Chondrocyte (in vitro differentiated cells): ENCODE results near the gene ZNF3. TPM values are rescaled to one million over a fixed set of nuclear protein-coding genes. Genes with fewer than 3 reads are reported as not detected.

ENCODE experiments used
- DNase-seq: peaks from one replicate; pipeline ENCODE4 v3.0.0; 2021; ENCODE audit warnings: mixed read lengths, low spot score
- H3K27ac Mint-ChIP-seq: one replicate; pipeline ENCODE4 v1.8.0; 2021; ENCODE audit warnings: mild to moderate bottlenecking, moderate library complexity, mixed read lengths; ENCODE audit not compliant: unreplicated experiment
- H3K27me3 Mint-ChIP-seq: 2 replicates; pipeline ENCODE4 v1.8.0; 2021; ENCODE audit warnings: low read depth, mixed read lengths
- H3K36me3 Mint-ChIP-seq: 2 replicates; pipeline ENCODE4 v1.8.0; 2021; ENCODE audit warnings: low read depth, mixed read lengths
- H3K4me1 Mint-ChIP-seq: 2 replicates; pipeline ENCODE4 v1.8.0; 2021; ENCODE audit warnings: low read depth, mild to moderate bottlenecking, mixed read lengths
- H3K4me3 Mint-ChIP-seq: one replicate; pipeline ENCODE4 v1.8.0; 2021; ENCODE audit warnings: mild to moderate bottlenecking, moderate library complexity, mixed read lengths; ENCODE audit not compliant: unreplicated experiment
- H3K9me3 Mint-ChIP-seq: 2 replicates; pipeline ENCODE4 v1.8.0; 2021; ENCODE audit warnings: low read depth, mixed read lengths
- CTCF ChIP-seq: fragments of 200-600 bp; sonication (generic); IDR thresholded peaks from 2 replicates; pipeline ENCODE4 v1.5.0; 2021; ENCODE audit warnings: antibody characterized with exemption, mild to moderate bottlenecking, moderate library complexity
- microRNA-seq: library from miRNA; unstranded; fragments of <30 nt; microRNA quantifications from one replicate; pipeline ENCODE4 v1.2.0, GENCODE V29; 2020; ENCODE audit warnings: borderline number of aligned reads
- total RNA-seq: library from RNA; stranded (reverse); gene quantifications from 3 replicates; pipeline ENCODE4 v1.2.1, GENCODE V29; 2021

The ZNF3 gene
- total RNA-seq, 1 donor from 2014 or later: 22.1 TPM

GRCh38 chr7:100024020-100024619 is 57.4 kb downstream of the ZNF3 start:
- no peak for TF ChIP-seq CTCF
- Mint-ChIP-seq H3K27ac (no peak overlapping the region), H3K9me3 (no peaks in the 10 kb centered on the region), H3K27me3 (no peaks in the 10 kb centered on the region), H3K36me3 (peaks cover 20% of the 10 kb centered on the region), H3K4me1 (peaks cover 5% of the 10 kb centered on the region), H3K4me3 (no peak overlapping the region)
- DNase-seq: no peak

GRCh38 chr7:100023526-100023925 is 58.0 kb downstream of the ZNF3 start:
- no peak for DNase-seq
- no peak overlapping the region for H3K4me3 Mint-ChIP-seq
- TF ChIP-seq CTCF: no peak
- H3K27ac Mint-ChIP-seq: no peak overlapping the region
- H3K27me3 Mint-ChIP-seq: no peaks in the 10 kb centered on the region
- no peaks in the 10 kb centered on the region for H3K9me3 Mint-ChIP-seq
- H3K36me3 Mint-ChIP-seq: peaks cover 19% of the 10 kb centered on the region
- peaks cover 5% of the 10 kb centered on the region for H3K4me1 Mint-ChIP-seq

GRCh38 chr7:100022621-100023020 is 58.9 kb downstream of the ZNF3 start:
- Mint-ChIP-seq H3K27ac (no peak overlapping the region), H3K36me3 (peaks cover 17% of the 10 kb centered on the region)
- no peak for DNase-seq

GRCh38 chr7:100021297-100021696 is 60.2 kb downstream of the ZNF3 start:
- Mint-ChIP-seq H3K4me1 (peaks cover 22% of the 10 kb centered on the region), H3K9me3 (no peaks in the 10 kb centered on the region), H3K27me3 (no peaks in the 10 kb centered on the region), H3K36me3 (peaks cover 17% of the 10 kb centered on the region), H3K4me3 (no peak overlapping the region), H3K27ac (no peak overlapping the region)
- no peak for DNase-seq
- TF ChIP-seq CTCF: no peak

More at GRCh38 chr7:100022621-100023020, 58.9 kb downstream of the ZNF3 start:
- no peak for TF ChIP-seq CTCF
- no peaks in the 10 kb centered on the region for H3K9me3 Mint-ChIP-seq
- peaks cover 10% of the 10 kb centered on the region for H3K4me1 Mint-ChIP-seq
- H3K4me3 Mint-ChIP-seq: no peak overlapping the region
- H3K27me3 Mint-ChIP-seq: no peaks in the 10 kb centered on the region

Small RNA genes lying within 50 kb of the gene (microRNA-seq; reads per million reads assigned to microRNA genes)
- gene MIR106B (1,273 reads per million, percentile 81 among the genes with 10 or more reads in this experiment), gene MIR25 (132 reads per million, percentile 60 among the genes with 10 or more reads in this experiment), gene MIR93 (3,758 reads per million, percentile 89 among the genes with 10 or more reads in this experiment)

Other genes with a start within 250 kb of the ZNF3 start
- 0.39 TPM in 1 of 3 replicates, not detected in the others for gene OR2AE1, start 204.7 kb downstream of the ZNF3 start, total RNA-seq
- gene TRIM4, start 162.2 kb downstream of the ZNF3 start, total RNA-seq: 11.1 to 12.1 TPM (median 11.5 TPM) in 3 replicates
- gene GJC3, start 152.1 kb downstream of the ZNF3 start, total RNA-seq: not detected in 3 replicates
- gene AZGP1, start 105.7 kb downstream of the ZNF3 start, total RNA-seq: not detected in 3 replicates
- gene ZKSCAN1, start 66.1 kb downstream of the ZNF3 start, total RNA-seq: 61.5 to 72.1 TPM (median 62.3 TPM) in 3 replicates
- 9.6 to 13.1 TPM (median 11.8 TPM) in 3 replicates for gene ZSCAN21, start 31.9 kb downstream of the ZNF3 start, total RNA-seq
- gene COPS6, start 7.2 kb upstream of the ZNF3 start, total RNA-seq: 80.1 to 111 TPM (median 83.1 TPM) in 3 replicates
- gene MCM7, start 19.7 kb upstream of the ZNF3 start, total RNA-seq: 34.0 to 63.8 TPM (median 34.1 TPM) in 3 replicates
- gene AP4M1, start 19.9 kb upstream of the ZNF3 start, total RNA-seq: 16.9 to 24.8 TPM (median 19.6 TPM) in 3 replicates
- 53.5 to 58.5 TPM (median 54.9 TPM) in 3 replicates for gene TAF6, start 37.6 kb upstream of the ZNF3 start, total RNA-seq
- 29.8 to 46.4 TPM (median 31.5 TPM) in 3 replicates for gene CNPY4, start 37.9 kb upstream of the ZNF3 start, total RNA-seq
- gene MBLAC1, start 45.2 kb upstream of the ZNF3 start, total RNA-seq: 1.7 to 3.2 TPM (median 2.5 TPM) in 3 replicates
- gene LAMTOR4, start 67.2 kb upstream of the ZNF3 start, total RNA-seq: 73.2 to 89.4 TPM (median 75.7 TPM) in 3 replicates
- gene TRAPPC14, start 77.0 kb upstream of the ZNF3 start, total RNA-seq: 15.4 to 19.7 TPM (median 16.3 TPM) in 3 replicates
- gene GAL3ST4, start 86.9 kb upstream of the ZNF3 start, total RNA-seq: 1.8 to 4.9 TPM (median 4.3 TPM) in 3 replicates
- 6.2 to 7.3 TPM (median 6.7 TPM) in 3 replicates for gene GPC2, start 95.7 kb upstream of the ZNF3 start, total RNA-seq
- 0.57 to 1.2 TPM (median 0.64 TPM) in 3 replicates for gene STAG3, start 96.2 kb upstream of the ZNF3 start, total RNA-seq
- not detected in 3 replicates for gene PVRIG, start 138.2 kb upstream of the ZNF3 start, total RNA-seq
- gene SPDYE3, start 226.0 kb upstream of the ZNF3 start, total RNA-seq: not detected in 3 replicates